GM18861 (cell line): ENCODE data around the gene VTN.

Experiments used
- ATAC-seq: cut with Tn5 transposase; IDR thresholded peaks from one replicate; pipeline ENCODE4 v1.9.1; 2021; ENCODE audit not compliant: unreplicated experiment

VTN gene

DNA sequence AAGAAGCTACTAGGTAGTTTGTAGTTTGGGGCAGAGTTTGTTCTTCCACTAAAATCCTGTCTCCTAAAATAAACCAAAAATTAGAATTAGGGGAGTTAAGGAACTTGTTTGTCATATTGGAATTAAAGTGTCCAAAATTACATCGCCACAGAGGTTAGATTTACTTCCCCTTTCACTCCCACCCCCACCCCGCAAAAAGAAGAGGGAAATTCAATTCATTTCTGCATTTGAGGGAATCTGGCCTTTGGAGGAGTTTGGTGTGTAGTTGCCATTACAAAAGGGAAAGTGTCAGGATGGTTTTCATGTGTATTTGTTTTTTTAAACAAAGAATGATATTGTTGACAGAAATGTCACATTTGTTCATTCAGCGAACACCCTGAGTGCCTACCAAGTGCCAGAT lies 45.3 kb downstream of the VTN start:
- ATAC-seq = no peak

DNA sequence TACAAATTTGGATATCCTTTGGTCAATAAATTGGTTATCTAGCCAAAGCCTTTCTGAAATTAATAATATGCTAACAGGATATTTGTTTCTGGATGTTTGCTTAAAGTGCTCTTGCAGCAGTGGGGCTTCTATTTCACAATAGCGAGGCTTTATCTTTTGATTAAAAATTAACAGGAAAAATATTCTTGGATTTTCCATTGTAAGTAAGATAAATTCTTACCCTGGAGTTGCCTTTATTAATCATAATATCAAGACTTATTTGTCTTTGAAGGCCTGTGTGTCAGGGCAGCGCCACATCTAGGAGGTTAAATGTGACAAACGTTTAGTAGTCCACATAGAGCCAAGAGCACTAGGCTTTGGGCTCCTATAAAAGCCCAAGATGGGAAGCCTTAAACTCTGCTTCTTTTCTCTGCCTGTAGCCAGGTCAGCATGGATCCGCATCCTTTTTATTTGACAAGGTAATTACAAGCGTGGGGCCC lies 45.8 kb downstream of the VTN start:
- no peak for ATAC-seq

DNA sequence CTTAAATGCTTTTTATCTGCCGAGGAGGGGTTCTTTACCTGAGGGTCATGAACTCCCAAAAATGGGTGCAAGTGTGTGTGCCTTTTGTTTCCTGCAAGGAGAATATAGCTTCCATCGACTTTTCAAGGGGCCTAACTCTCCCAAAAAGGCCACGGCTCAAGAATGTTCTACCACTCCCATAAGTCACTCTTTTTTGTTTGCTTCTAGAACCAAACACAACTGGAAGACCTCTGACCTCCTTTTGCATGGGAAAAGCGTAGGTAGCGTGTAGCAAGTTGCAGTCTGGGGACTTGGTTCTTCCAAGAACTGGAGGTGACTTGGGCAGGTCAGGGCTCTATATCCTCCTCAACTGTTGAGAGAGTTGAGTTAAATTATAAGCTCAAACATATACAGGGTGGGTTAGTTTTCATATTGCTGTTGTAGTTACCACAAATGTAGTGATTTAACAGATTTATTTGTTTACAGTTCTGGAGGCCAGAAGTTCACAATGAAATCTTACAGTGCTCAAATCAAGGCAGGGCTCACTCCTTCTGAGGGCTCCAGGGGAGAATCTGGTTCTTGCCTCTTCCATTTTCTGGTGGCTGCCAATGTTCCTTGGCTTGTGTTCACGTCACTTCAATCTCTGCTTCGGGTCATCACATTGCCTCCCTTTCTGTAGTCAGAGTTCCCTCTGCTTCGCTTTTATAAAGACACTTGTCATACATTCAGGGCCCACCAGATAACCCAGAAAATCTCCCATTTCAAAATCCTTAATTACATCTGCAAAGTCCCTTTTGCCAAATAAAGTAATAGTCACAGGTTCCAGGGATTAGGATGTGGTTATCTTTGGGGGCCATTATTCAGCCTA lies 49.7 kb downstream of the VTN start:
- ATAC-seq = no peak

DNA sequence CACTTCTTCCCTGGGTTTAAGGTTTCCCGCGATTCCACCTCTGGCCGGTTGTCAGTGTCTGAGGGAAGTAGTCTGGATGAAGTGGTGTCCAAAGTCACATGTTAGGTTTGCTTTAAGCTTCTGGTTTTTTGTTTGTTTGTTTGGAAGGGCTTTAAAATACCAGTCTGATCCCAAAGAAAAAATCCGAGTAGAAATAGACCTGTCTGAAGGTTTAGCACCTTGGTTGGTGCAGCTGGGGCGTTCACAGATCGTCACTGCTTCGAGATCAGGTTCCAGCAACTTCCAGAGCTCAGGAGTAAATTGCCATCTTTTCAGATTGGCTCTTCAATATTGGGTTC lies 50.5 kb downstream of the VTN start:
- no peak for ATAC-seq

DNA sequence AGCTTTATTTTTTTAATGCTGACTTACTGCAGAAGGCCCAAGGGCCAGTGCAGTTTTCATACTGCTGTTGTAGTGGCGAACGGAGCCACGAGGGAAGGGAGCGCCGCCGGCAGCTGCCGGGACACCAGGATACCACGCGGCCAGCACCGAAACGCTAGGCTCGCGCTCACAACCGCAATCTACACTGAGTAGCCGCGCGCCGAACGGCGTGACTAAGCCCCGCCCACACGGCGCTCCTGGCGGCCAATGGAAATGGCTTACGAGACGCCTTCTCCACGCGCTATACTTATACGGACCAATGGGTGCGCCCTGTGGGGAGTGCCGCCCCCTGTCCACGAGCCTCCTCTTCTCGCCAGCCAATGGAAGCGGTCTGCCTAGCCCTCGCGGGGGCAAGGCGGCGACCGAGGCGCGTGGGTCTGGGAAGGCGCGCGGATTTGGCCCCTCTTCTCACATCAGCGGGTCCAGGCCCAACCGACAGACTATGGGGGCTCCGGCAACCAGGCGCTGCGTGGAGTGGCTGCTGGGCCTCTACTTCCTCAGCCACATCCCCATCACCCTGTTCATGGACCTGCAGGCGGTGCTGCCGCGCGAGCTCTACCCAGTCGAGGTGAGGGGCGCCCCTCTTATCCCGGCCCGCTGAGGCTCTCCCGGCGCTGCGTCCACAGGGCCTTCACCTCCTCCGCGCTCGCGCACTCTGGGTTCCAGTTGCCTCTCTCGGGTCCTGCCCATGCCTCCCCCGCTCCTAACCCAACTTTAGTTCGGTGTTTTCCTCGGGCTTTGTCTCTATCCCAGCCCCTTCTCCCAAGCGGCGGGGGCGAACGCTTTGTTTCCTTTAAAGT lies 51.1 kb downstream of the VTN start, which contains the start of gene TMEM97:
Gene TMEM97 (plus strand): TSS at position 442 of the 839 bp plus-strand sequence. CDS start 40 bp downstream, at position 482.
- ATAC-seq = peak; percentile 84

DNA sequence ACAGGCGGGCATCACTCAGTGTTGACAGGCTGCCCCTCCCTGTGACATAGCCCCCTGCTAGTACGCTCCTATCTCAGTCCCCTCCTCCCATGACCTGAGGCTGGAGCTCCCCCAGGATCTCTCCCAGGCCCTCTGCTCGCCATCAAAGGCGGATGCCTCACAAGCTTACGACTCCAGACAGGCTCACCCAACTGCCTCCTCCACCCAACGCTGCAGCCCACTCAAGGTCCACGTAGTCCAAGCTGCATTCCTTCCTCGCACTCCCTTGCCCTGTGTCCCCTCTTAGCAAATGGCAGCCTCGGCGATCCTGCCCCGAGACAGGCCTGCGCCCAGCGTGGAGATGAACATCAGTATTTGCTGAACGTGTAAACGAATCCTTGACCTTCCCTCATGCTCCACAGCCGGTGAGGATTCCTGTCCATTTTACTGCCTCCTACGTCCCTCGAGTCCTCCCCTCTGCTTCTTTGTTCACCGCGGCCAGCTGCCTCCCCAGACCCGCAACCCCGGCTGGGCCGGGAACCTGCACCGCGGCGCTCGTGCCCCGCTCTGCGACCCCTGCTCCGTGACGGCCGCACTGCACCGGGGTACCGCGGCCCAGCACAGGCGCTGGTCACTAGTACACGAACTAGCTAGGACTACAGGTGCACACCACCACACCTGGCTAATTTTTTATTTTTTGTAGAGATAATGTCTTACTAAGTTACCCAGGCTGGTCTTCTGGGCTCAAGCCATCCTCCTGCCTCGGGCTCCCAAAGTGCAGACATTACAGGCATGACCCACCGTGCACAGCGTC lies 51.9 kb downstream of the VTN start:
- ATAC-seq = peak; percentile 6
